HepG2 (cell line): ENCODE results near the gene EHD1. TPM values are rescaled to one million over a fixed set of nuclear protein-coding genes. Genes with fewer than 3 reads are reported as not detected.

ENCODE experiments used
- ATAC-seq: fragments of 200-7000 bp; cut with Tn5 transposase; 3 replicates; pipeline ENCODE4 v1.9.1; 2020; ENCODE audit warnings: mild to moderate bottlenecking, moderate library complexity
- BruUV-seq: library from RNA; stranded (reverse); fragments of 400-500 nt; replicated peaks from 2 replicates; lab custom pipeline; 2021; lab: Mats Ljungman, UMichigan
- CTCF ChIA-PET: fragments of 300-600 bp; formaldehyde crosslinking; extraction: SDS; loops from one replicate; lab custom pipeline; 2021; ENCODE audit warnings: low total read pairs, inconsistent platforms, low intra/inter-chr PET ratio; lab: Yijun Ruan, JAX
- POLR2A ChIA-PET: fragments of 350-600 bp; sonication (Branson Sonifier 250); formaldehyde crosslinking; loops from one replicate; lab custom pipeline; 2020; ENCODE audit warnings: antibody characterized with exemption, inconsistent platforms; lab: Yijun Ruan, JAX
- DNase-seq: peaks from one replicate; pipeline ENCODE4 v3.0.0-alpha.2; 2015; ENCODE audit warnings: low spot score
- FAIRE-seq: peaks from 3 replicates; lab custom pipeline; 2011; peaks lifted over from hg19 to GRCh38; lab: Jason Lieb, UNC
- H2AFZ ChIP-seq: one replicate; pipeline ENCODE4 v1.6.1; 2011; ENCODE audit warnings: low read length, inconsistent platforms
- H3K27ac ChIP-seq: fragments of 300-600 bp; 3 replicates; pipeline ENCODE4 v1.8.0; 2011; ENCODE audit warnings: mixed run types, mild to moderate bottlenecking, mixed read lengths, low read length, inconsistent platforms; ENCODE audit not compliant: insufficient read depth; ENCODE audit errors: extremely low read length
- H3K27me3 ChIP-seq, 2 experiments: fragments of 200-600 bp in 1 of 2; 2 replicates in 1 of 2; 3 replicates in 1 of 2; pipeline versions ENCODE4 v1.6.0 to v1.8.0; 2011; ENCODE audit warnings: low read length in 2 of 2, mild to moderate bottlenecking in 2 of 2, moderate library complexity in 2 of 2, inconsistent platforms in 1 of 2; ENCODE audit not compliant: insufficient read depth in 2 of 2, control insufficient read depth in 1 of 2
- H3K36me3 ChIP-seq, 2 experiments: fragments of 200-600 bp in 1 of 2; replicated peaks in 1 of 2; 2 replicates in 1 of 2; 3 replicates in 1 of 2; pipeline versions ENCODE4 v1.5.1 to v1.8.0; 2011; ENCODE audit warnings: low read length in 2 of 2, inconsistent platforms in 1 of 2; ENCODE audit not compliant: insufficient read depth in 2 of 2, control insufficient read depth in 1 of 2
- H3K4me1 ChIP-seq: 2 replicates; pipeline ENCODE4 v1.5.1; 2012; ENCODE audit warnings: low read length, inconsistent platforms; ENCODE audit not compliant: insufficient read depth
- H3K4me2 ChIP-seq: 2 replicates; pipeline ENCODE4 v1.6.0; 2011; ENCODE audit warnings: low read depth, low read length, inconsistent platforms
- H3K4me3 ChIP-seq, 3 experiments: fragments of 200-600 bp in 1 of 3; sonication (generic), shearing (Covaris generic) in 1 of 3; replicated peaks in 1 of 3; 2 replicates each; pipeline ENCODE4 v1.5.1; 2011 to 2016; ENCODE audit warnings: low read length in 3 of 3, inconsistent platforms in 2 of 3, low read depth in 2 of 3, mild to moderate bottlenecking in 2 of 3, control low read depth in 1 of 3, mixed read lengths in 1 of 3; ENCODE audit not compliant: insufficient read depth in 1 of 3
- H3K79me2 ChIP-seq: one replicate; pipeline ENCODE4 v1.6.1; 2011; ENCODE audit warnings: low read length, inconsistent platforms; ENCODE audit not compliant: insufficient read depth
- H3K9ac ChIP-seq: 2 replicates; pipeline ENCODE4 v1.6.0; 2011; ENCODE audit warnings: mild to moderate bottlenecking, low read depth, low read length, inconsistent platforms; ENCODE audit not compliant: insufficient read depth
- H3K9me3 ChIP-seq: 2 replicates; pipeline ENCODE4 v1.5.1; 2012; ENCODE audit warnings: mild to moderate bottlenecking, low read length
- H4K20me1 ChIP-seq: 2 replicates; pipeline ENCODE4 v1.6.0; 2011; ENCODE audit warnings: inconsistent platforms, mild to moderate bottlenecking, low read length, moderate library complexity; ENCODE audit not compliant: insufficient read depth
- ATRX ChIP-seq: sonication (generic); formaldehyde crosslinking; IDR thresholded peaks from 2 replicates; pipeline ENCODE4 v1.4.0; 2020; ENCODE audit warnings: missing genetic modification reagents, borderline replicate concordance
- EZH2 ChIP-seq: conservative IDR thresholded peaks from 2 replicates; pipeline ENCODE4 v1.6.1; 2012; ENCODE audit warnings: mild to moderate bottlenecking, low read depth, low read length, moderate library complexity
- HBP1 ChIP-seq: IDR thresholded peaks from 2 replicates; pipeline ENCODE4 v1.6.1; 2016; ENCODE audit warnings: low read depth, control low read depth
- HNRNPK ChIP-seq: fragments of 200-400 bp; formaldehyde crosslinking; IDR thresholded peaks from 2 replicates; pipeline ENCODE4 v1.6.1; 2018; ENCODE audit warnings: low read length, low read depth, moderate library complexity, mild to moderate bottlenecking; ENCODE audit not compliant: poor library complexity, severe bottlenecking
- PCBP1 ChIP-seq: fragments of 200-400 bp; formaldehyde crosslinking; IDR thresholded peaks from 2 replicates; pipeline ENCODE4 v1.6.1; 2017; ENCODE audit warnings: mild to moderate bottlenecking, low read depth, low read length, borderline replicate concordance
- SMC3 ChIP-seq: IDR thresholded peaks from 2 replicates; pipeline ENCODE4 v1.6.1; 2011; ENCODE audit warnings: low read length, improper control_type of control experiment
- TARDBP ChIP-seq: sonication (generic); formaldehyde crosslinking; IDR thresholded peaks from 2 replicates; pipeline ENCODE4 v1.8.0; 2022; ENCODE audit warnings: mild to moderate bottlenecking, missing genetic modification reagents
- ZBTB38 ChIP-seq: sonication (generic); formaldehyde crosslinking; IDR thresholded peaks from 2 replicates; pipeline ENCODE4 v1.5.1; 2020; ENCODE audit warnings: mild to moderate bottlenecking, missing genetic modification reagents
- ZNF615 ChIP-seq: sonication (generic); formaldehyde crosslinking; IDR thresholded peaks from 2 replicates; pipeline ENCODE4 v1.5.0; 2020; ENCODE audit warnings: mild to moderate bottlenecking, missing genetic modification reagents, borderline replicate concordance
- ZNF670 ChIP-seq: sonication (generic); formaldehyde crosslinking; IDR thresholded peaks from 2 replicates; pipeline ENCODE4 v1.8.0; 2022; ENCODE audit warnings: mild to moderate bottlenecking, missing genetic modification reagents, borderline replicate concordance
- ZZZ3 ChIP-seq: sonication (generic); formaldehyde crosslinking; IDR thresholded peaks from 2 replicates; pipeline ENCODE4 v1.4.0; 2020; ENCODE audit warnings: missing genetic modification reagents, mild to moderate bottlenecking, borderline replicate concordance
- WGBS: methylation state at CpG from one replicate; pipeline ENCODE4 v1.1.6; 2017; ENCODE audit warnings: low lambda C conversion rate; 5-methylcytosine and 5-hydroxymethylcytosine counted together
- in situ Hi-C: cut with HindIII; loops from 2 replicates; pipeline ENCODE4 v1.10.0; 2017; ENCODE audit warnings: low pct_unique_long_range_greater_than_20kb; ENCODE audit not compliant: extremely low pct_ligation_motif_present
- intact Hi-C: fragments of 100-400 bp; cut with micrococcal nuclease; formaldehyde crosslinking; loops from one replicate; pipeline ENCODE4 v1.10.0; 2022; ENCODE audit not compliant: unreplicated experiment
- polyA plus RNA-seq, 8 experiments: library from polyadenylated mRNA; depleted of rRNA in 3 of 8; stranded (reverse) in 7 of 8; unstranded in 1 of 8; fragments of >200 nt; fragmentation: Illumina TruSeq in 4 of 8; extraction: Trizol in 4 of 8; gene quantifications; 2 replicates each; pipeline versions ENCODE4 v1.2.1 to v1.2.3, GENCODE V29; 2011 to 2016; ENCODE audit warnings: low read depth in 4 of 8, missing spikeins in 1 of 8, mixed read lengths in 1 of 8; ENCODE audit not compliant: insufficient read depth in 1 of 8
- total RNA-seq, 5 experiments: library from RNA; depleted of rRNA; stranded (reverse); fragments of >200 nt; fragmentation: Illumina TruSeq; extraction: Trizol; gene quantifications; 2 replicates each; pipeline ENCODE4 v1.2.3, GENCODE V29; 2016; ENCODE audit warnings: low read depth in 1 of 5

EHD1 gene
- total and polyA plus RNA-seq, 2 of the 13 experiments (the other 11 are each of a cell fraction or from before 2014, with no cell fraction given): 23.6 to 26.6 TPM

- CTCF ChIA-PET: no interaction called here
- POLR2A ChIA-PET: interaction anchor here (0.6 kb wide), 1 partner anchor 169 kb away, joined by 3 read pairs; no protein-coding TSS in a partner anchor
- no peaks in the 10 kb centered on the region; a peak in 1 of 5 replicates for H3K27me3 ChIP-seq
- no peak for DNase-seq
- H3K4me3 ChIP-seq: no peak overlapping the region
- peaks cover 18 to 24% of the 10 kb centered on the region in 2 experiments; a peak in 4 of 5 replicates for H3K36me3 ChIP-seq
- H3K4me2 ChIP-seq: no peak overlapping the region
- no peak for ATAC-seq
- H3K79me2 ChIP-seq: peaks cover 7% of the 10 kb centered on the region
- in situ Hi-C loops (no loop called here), intact Hi-C loops (no loop called here)
- no TSS peak for BruUV-seq
- WGBS: 97% methylated on average over 13 of the region's 19 CpGs
- H3K27ac ChIP-seq: no peak overlapping the region
- H3K9ac ChIP-seq: no peak overlapping the region
- TF ChIP-seq SMC3 (no peak), HNRNPK (no peak), ATRX (CRISPR knock-in tag) (no peak), TARDBP (CRISPR knock-in tag) (no peak), EZH2 (no peak), ZZZ3 (no peak), HBP1 (CRISPR knock-in tag) (no peak), ZNF615 (no peak), PCBP1 (no peak), ZNF670 (CRISPR knock-in tag) (no peak), ZBTB38 (CRISPR knock-in tag) (no peak)
- no peak for FAIRE-seq
- no peak overlapping the region for H2AFZ ChIP-seq
- peaks cover 14% of the 10 kb centered on the region for H3K4me1 ChIP-seq
- no peaks in the 10 kb centered on the region for H3K9me3 ChIP-seq
- H4K20me1 ChIP-seq: no peaks in the 10 kb centered on the region
Measured at GRCh38 chr11:64897381-64898075, 19.1 kb upstream of the EHD1 start.
